Trophoblast cell (in vitro differentiated cells and primary cell): ENCODE data around the gene ATG16L1.

Experiments
- DNase-seq, 2 donors: peaks; one replicate each; pipeline ENCODE4 v3.0.0-alpha.2; 2016
- H2AFZ ChIP-seq: 2 replicates; pipeline ENCODE4 v1.6.1; 2013; ENCODE audit warnings: low read length, moderate library complexity, mild to moderate bottlenecking; ENCODE audit not compliant: insufficient read depth, poor library complexity
- H2AK5ac ChIP-seq: 2 replicates; pipeline ENCODE4 v1.6.1; 2013; ENCODE audit warnings: mild to moderate bottlenecking, low read length
- H2BK120ac ChIP-seq: 2 replicates; pipeline ENCODE4 v1.6.1; 2013; ENCODE audit warnings: low read length, mild to moderate bottlenecking, moderate library complexity; ENCODE audit not compliant: insufficient read depth, poor library complexity
- H2BK12ac ChIP-seq: 2 replicates; pipeline ENCODE4 v1.6.1; 2013; ENCODE audit warnings: mild to moderate bottlenecking, low read length, moderate library complexity
- H2BK5ac ChIP-seq: 2 replicates; pipeline ENCODE4 v1.6.1; 2013; ENCODE audit warnings: low read length, low read depth, moderate library complexity, mild to moderate bottlenecking; ENCODE audit not compliant: poor library complexity
- H3K14ac ChIP-seq: 2 replicates; pipeline ENCODE4 v1.6.1; 2013; ENCODE audit warnings: mild to moderate bottlenecking, low read length
- H3K18ac ChIP-seq: 2 replicates; pipeline ENCODE4 v1.6.1; 2013; ENCODE audit warnings: mild to moderate bottlenecking, low read length
- H3K23ac ChIP-seq: 2 replicates; pipeline ENCODE4 v1.6.1; 2013; ENCODE audit warnings: low read length
- H3K27ac ChIP-seq: 2 replicates; pipeline ENCODE4 v1.5.1; 2013; ENCODE audit warnings: low read depth, mild to moderate bottlenecking, inconsistent platforms, low read length, moderate library complexity
- H3K27me3 ChIP-seq: 2 replicates; pipeline ENCODE4 v1.6.1; 2013; ENCODE audit warnings: inconsistent platforms, mild to moderate bottlenecking, low read length, moderate library complexity; ENCODE audit not compliant: insufficient read depth
- H3K36me3 ChIP-seq, 2 experiments: 1 replicate in 1 of 2; 2 replicates in 1 of 2; pipeline ENCODE4 v1.6.1; 2013; ENCODE audit warnings: low read length in 2 of 2, mild to moderate bottlenecking in 2 of 2, moderate library complexity in 1 of 2; ENCODE audit not compliant: insufficient read depth in 2 of 2, control insufficient read depth in 1 of 2
- H3K4ac ChIP-seq: 2 replicates; pipeline ENCODE4 v1.6.1; 2013; ENCODE audit warnings: low read depth, mild to moderate bottlenecking, low read length, moderate library complexity
- H3K4me1 ChIP-seq, 2 experiments: 1 replicate in 1 of 2; 2 replicates in 1 of 2; pipeline ENCODE4 v1.6.1; 2013; ENCODE audit warnings: low read length in 2 of 2, mild to moderate bottlenecking in 2 of 2, moderate library complexity in 1 of 2; ENCODE audit not compliant: insufficient read depth in 2 of 2, control insufficient read depth in 1 of 2
- H3K4me2 ChIP-seq: 2 replicates; pipeline ENCODE4 v1.6.1; 2013; ENCODE audit warnings: inconsistent platforms, mild to moderate bottlenecking, low read length, moderate library complexity
- H3K4me3 ChIP-seq: 2 replicates; pipeline ENCODE4 v1.5.1; 2013; ENCODE audit warnings: mild to moderate bottlenecking, low read depth, low read length, inconsistent platforms
- H3K79me1 ChIP-seq: one replicate; pipeline ENCODE4 v1.6.1; 2013; ENCODE audit warnings: low read length
- H3K79me2 ChIP-seq: 2 replicates; pipeline ENCODE4 v1.6.1; 2013; ENCODE audit warnings: low read length, mild to moderate bottlenecking; ENCODE audit not compliant: control insufficient read depth, insufficient read depth, poor library complexity
- H3K9ac ChIP-seq: 2 replicates; pipeline ENCODE4 v1.6.1; 2013; ENCODE audit warnings: mild to moderate bottlenecking, low read length
- H3K9me3 ChIP-seq: 2 replicates; pipeline ENCODE4 v1.6.1; 2013; ENCODE audit warnings: low read depth, mild to moderate bottlenecking, control low read depth, inconsistent platforms, low read length; ENCODE audit not compliant: insufficient read depth
- H4K12ac ChIP-seq: 2 replicates; pipeline ENCODE4 v1.6.1; 2013; ENCODE audit warnings: low read depth, mild to moderate bottlenecking, low read length, moderate library complexity
- H4K8ac ChIP-seq: 2 replicates; pipeline ENCODE4 v1.6.1; 2013; ENCODE audit warnings: low read depth, mild to moderate bottlenecking, low read length, moderate library complexity
- H4K91ac ChIP-seq: one replicate; pipeline ENCODE4 v1.6.1; 2013; ENCODE audit warnings: low read depth, mild to moderate bottlenecking, low read length, moderate library complexity
- WGBS: extraction: QIAGEN DNeasy Blood & Tissue Kit; methylation state at CpG from one replicate; pipeline ENCODE4 v1.1.7; 2013; ENCODE audit warnings: missing lambda C conversion rate; ENCODE audit not compliant: insufficient read length, insufficient coverage; ENCODE audit errors: extremely low coverage; 5-methylcytosine and 5-hydroxymethylcytosine counted together

ATG16L1 gene

GRCh38 chr2:233266481-233266880 lies 15.0 kb downstream of the ATG16L1 start:
- no peak overlapping the region for H3K14ac ChIP-seq
- peaks cover 0 to 6% of the 10 kb centered on the region in 2 experiments for H3K4me1 ChIP-seq
- H3K9ac ChIP-seq = no peak overlapping the region
- H4K12ac ChIP-seq = no peak overlapping the region
- H3K36me3 ChIP-seq = peaks cover 37 to 46% of the 10 kb centered on the region in 2 experiments
- H3K79me2 ChIP-seq = no peaks in the 10 kb centered on the region
- no peak overlapping the region for H2BK5ac ChIP-seq
- no peak overlapping the region for H2BK12ac ChIP-seq
- H3K27me3 ChIP-seq = no peaks in the 10 kb centered on the region
- no peak overlapping the region for H3K27ac ChIP-seq
- no peaks in the 10 kb centered on the region for H3K79me1 ChIP-seq
- WGBS = no CpG with 5 or more reads among the region's 4 CpGs
- no peak overlapping the region for H3K4ac ChIP-seq
- H4K8ac ChIP-seq = no peak overlapping the region
- no peak overlapping the region for H2AFZ ChIP-seq
- no peak overlapping the region for H3K4me2 ChIP-seq
- H2AK5ac ChIP-seq = no peak overlapping the region
- H3K23ac ChIP-seq = no peak overlapping the region
- no peaks in the 10 kb centered on the region for H3K9me3 ChIP-seq
- H3K18ac ChIP-seq = no peak overlapping the region
- H3K4me3 ChIP-seq = no peak overlapping the region
- H2BK120ac ChIP-seq = no peak overlapping the region
- H4K91ac ChIP-seq = no peak overlapping the region
- DNase-seq = peak; percentile 25 to 76

GRCh38 chr2:233267516-233268245 lies 16.2 kb downstream of the ATG16L1 start:
- H3K23ac ChIP-seq = no peak overlapping the region
- no CpG with 5 or more reads among the region's 6 CpGs for WGBS
- H3K9me3 ChIP-seq = no peaks in the 10 kb centered on the region
- H4K12ac ChIP-seq = no peak overlapping the region
- H3K36me3 ChIP-seq = peaks cover 30 to 40% of the 10 kb centered on the region in 2 experiments
- H3K27ac ChIP-seq = no peak overlapping the region
- H3K9ac ChIP-seq = no peak overlapping the region
- no peaks in the 10 kb centered on the region for H3K79me1 ChIP-seq
- no peak overlapping the region for H2AFZ ChIP-seq
- no peaks in the 10 kb centered on the region for H3K79me2 ChIP-seq
- no peak overlapping the region for H3K14ac ChIP-seq
- H2BK120ac ChIP-seq = no peak overlapping the region
- no peaks in the 10 kb centered on the region for H3K27me3 ChIP-seq
- H4K91ac ChIP-seq = no peak overlapping the region
- H3K4me1 ChIP-seq = peaks cover 0 to 6% of the 10 kb centered on the region in 2 experiments
- no peak overlapping the region for H3K4ac ChIP-seq
- H3K4me3 ChIP-seq = no peak overlapping the region
- no peak overlapping the region for H2BK5ac ChIP-seq
- no peak overlapping the region for H2AK5ac ChIP-seq
- DNase-seq = no peak
- H4K8ac ChIP-seq = no peak overlapping the region
- no peak overlapping the region for H2BK12ac ChIP-seq
- H3K4me2 ChIP-seq = no peak overlapping the region
- H3K18ac ChIP-seq = no peak overlapping the region

GRCh38 chr2:233270366-233270765 lies 18.9 kb downstream of the ATG16L1 start:
- Histone ChIP-seq H3K4me1 (peaks cover 0 to 6% of the 10 kb centered on the region in 2 experiments), H2BK12ac (no peak overlapping the region), H3K23ac (no peak overlapping the region), H3K4me2 (no peak overlapping the region), H3K18ac (no peak overlapping the region), H2AFZ (no peak overlapping the region), H2AK5ac (no peak overlapping the region), H3K14ac (no peak overlapping the region), H4K91ac (no peak overlapping the region), H3K9ac (no peak overlapping the region), H3K79me2 (no peaks in the 10 kb centered on the region), H2BK120ac (no peak overlapping the region), H2BK5ac (no peak overlapping the region), H3K4ac (no peak overlapping the region), H3K9me3 (no peaks in the 10 kb centered on the region), H3K36me3 (peaks cover 23 to 43% of the 10 kb centered on the region in 2 experiments), H4K12ac (no peak overlapping the region), H3K27me3 (no peaks in the 10 kb centered on the region), H3K79me1 (no peaks in the 10 kb centered on the region), H3K27ac (no peak overlapping the region), H4K8ac (no peak overlapping the region), H3K4me3 (no peak overlapping the region)
- DNase-seq = no peak
- no CpG with 5 or more reads among the region's 5 CpGs for WGBS

DNA sequence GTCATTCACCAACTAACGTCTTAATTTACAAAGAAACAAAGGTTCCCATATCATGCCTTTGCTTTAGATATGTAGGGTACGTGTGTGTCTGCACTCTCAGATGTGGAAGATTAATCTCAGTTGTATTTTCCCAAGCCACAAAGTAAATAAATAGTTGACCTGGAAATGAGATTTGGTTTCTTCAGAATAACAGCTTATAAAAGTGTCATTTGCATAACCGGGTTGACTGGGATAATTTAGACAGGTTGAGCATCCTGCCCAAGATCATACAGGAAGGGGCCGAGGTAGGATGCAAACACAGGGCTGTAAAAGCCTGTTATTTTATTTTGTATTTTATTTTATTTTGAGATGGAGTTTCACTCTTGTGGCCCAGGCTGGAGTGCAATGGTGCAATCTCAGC lies 19.5 kb downstream of the ATG16L1 start:
- H3K4me2 ChIP-seq = no peak overlapping the region
- H2AK5ac ChIP-seq = no peak overlapping the region
- no CpG with 5 or more reads among the region's 4 CpGs for WGBS

More for the DNA sequence above, 19.5 kb downstream of the ATG16L1 start:
- no peak for DNase-seq
- Histone ChIP-seq H3K79me1 (no peaks in the 10 kb centered on the region), H4K91ac (no peak overlapping the region), H3K4ac (no peak overlapping the region), H3K14ac (no peak overlapping the region), H3K79me2 (no peaks in the 10 kb centered on the region), H2BK5ac (no peak overlapping the region), H3K9me3 (no peaks in the 10 kb centered on the region), H2BK120ac (no peak overlapping the region), H3K23ac (no peak overlapping the region), H3K18ac (no peak overlapping the region), H2AFZ (no peak overlapping the region), H4K8ac (no peak overlapping the region), H3K27me3 (no peaks in the 10 kb centered on the region), H2BK12ac (no peak overlapping the region), H3K36me3 (peaks cover 25 to 45% of the 10 kb centered on the region in 2 experiments), H3K4me3 (no peak overlapping the region), H3K27ac (no peak overlapping the region), H4K12ac (no peak overlapping the region), H3K4me1 (peaks cover 0 to 4% of the 10 kb centered on the region in 2 experiments), H3K9ac (no peak overlapping the region)
